NT2/D1 (cell line): Measurements from ENCODE around the gene PPM1F.

ENCODE experiments used
- DNase-seq: peaks from one replicate; pipeline ENCODE4 v3.0.0-alpha.2; 2011; ENCODE audit warnings: low read depth, low spot score
- H3K27me3 ChIP-seq: 2 replicates; pipeline ENCODE4 v1.6.0; 2011; ENCODE audit warnings: mild to moderate bottlenecking; ENCODE audit not compliant: insufficient read length, insufficient read depth
- H3K36me3 ChIP-seq: 2 replicates; pipeline ENCODE4 v1.6.1; 2011; ENCODE audit warnings: mild to moderate bottlenecking, low read length, mixed read lengths; ENCODE audit not compliant: insufficient read depth, insufficient read length
- H3K4me1 ChIP-seq: 2 replicates; pipeline ENCODE4 v1.5.1; 2011; ENCODE audit not compliant: insufficient read depth, insufficient read length
- H3K4me3 ChIP-seq: 2 replicates; pipeline ENCODE4 v1.5.1; 2011; ENCODE audit warnings: low read depth; ENCODE audit not compliant: insufficient read length
- H3K9ac ChIP-seq: 2 replicates; pipeline ENCODE4 v1.6.0; 2011; ENCODE audit warnings: low read depth; ENCODE audit not compliant: insufficient read length
- H3K9me3 ChIP-seq: 2 replicates; pipeline ENCODE4 v1.5.1; 2011; ENCODE audit warnings: mild to moderate bottlenecking, low read length; ENCODE audit not compliant: insufficient read depth
- SUZ12 ChIP-seq: IDR thresholded peaks from 2 replicates; pipeline ENCODE4 v1.6.1; 2011; ENCODE audit not compliant: insufficient read length, insufficient read depth; ENCODE audit errors: extremely low read depth
- YY1 ChIP-seq: IDR thresholded peaks from 2 replicates; pipeline ENCODE4 v1.6.1; 2011; ENCODE audit not compliant: insufficient read length, insufficient read depth
- ZNF274 ChIP-seq: IDR thresholded peaks from 2 replicates; pipeline ENCODE4 v1.6.1; 2011; ENCODE audit warnings: mild to moderate bottlenecking, low read depth, low read length

Gene PPM1F

GRCh38 chr22:21921184-21921721 is 31.4 kb downstream of the PPM1F start:
- Histone ChIP-seq H3K4me3 (no peak overlapping the region), H3K27me3 (no peaks in the 10 kb centered on the region), H3K9ac (no peak overlapping the region), H3K36me3 (peaks cover 2% of the 10 kb centered on the region), H3K9me3 (no peaks in the 10 kb centered on the region), H3K4me1 (peaks cover 35% of the 10 kb centered on the region)
- DNase-seq, result no peak
- TF ChIP-seq ZNF274, result no peak

DNA sequence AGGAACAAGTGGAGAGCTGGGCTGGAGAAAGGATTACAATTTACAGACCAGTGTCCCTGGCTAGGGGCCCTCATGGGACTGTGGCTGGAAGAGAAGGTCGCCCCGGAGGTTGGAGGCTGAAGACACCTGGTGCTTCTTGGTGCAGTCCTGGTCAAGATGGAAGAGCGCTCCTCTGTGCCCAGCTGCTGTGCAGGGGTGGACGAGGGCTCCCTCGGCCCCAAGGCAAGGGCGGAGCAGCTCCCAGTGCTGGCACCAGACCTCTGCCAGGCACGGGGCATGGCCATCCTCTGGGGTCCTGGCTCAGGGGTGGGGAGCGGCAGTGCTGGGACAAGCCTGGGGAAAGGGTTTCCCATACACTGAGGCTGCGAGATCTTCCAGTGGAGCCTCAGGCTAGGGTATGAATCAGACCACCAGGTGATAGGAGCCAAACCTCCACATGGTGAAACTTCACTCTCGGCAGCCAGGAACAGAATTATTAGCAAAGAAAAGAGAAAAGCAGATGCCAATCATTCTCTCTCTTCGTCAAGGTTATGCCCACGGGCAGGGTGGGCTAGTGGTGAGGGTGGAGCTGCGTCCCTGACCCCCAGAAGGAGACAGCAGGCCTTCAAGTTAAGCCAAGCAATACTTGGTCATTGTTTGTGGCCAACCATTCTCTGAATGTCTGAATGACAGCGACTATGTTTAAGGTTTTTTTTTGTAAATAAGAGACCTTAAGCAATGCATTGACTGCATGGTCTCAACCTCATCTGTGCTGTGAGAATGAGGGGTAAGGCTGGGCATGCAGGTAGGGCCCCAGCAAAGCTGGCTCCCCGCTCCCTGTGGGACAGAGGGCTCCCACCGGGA is 32.1 kb downstream of the PPM1F start:
- H3K36me3 ChIP-seq, result peaks cover 2% of the 10 kb centered on the region
- H3K27me3 ChIP-seq, result no peaks in the 10 kb centered on the region
- TF ChIP-seq ZNF274 (no peak), YY1 (no peak), SUZ12 (no peak)
- no peaks in the 10 kb centered on the region for H3K9me3 ChIP-seq
- no peak overlapping the region for H3K9ac ChIP-seq
- DNase-seq, result no peak
- H3K4me1 ChIP-seq, result peaks cover 36% of the 10 kb centered on the region
- no peak overlapping the region for H3K4me3 ChIP-seq

GRCh38 chr22:21919526-21920307 is 32.9 kb downstream of the PPM1F start:
- Histone ChIP-seq H3K9ac (no peak overlapping the region), H3K4me3 (no peak overlapping the region), H3K4me1 (peaks cover 37% of the 10 kb centered on the region), H3K27me3 (no peaks in the 10 kb centered on the region), H3K9me3 (no peaks in the 10 kb centered on the region), H3K36me3 (peaks cover 2% of the 10 kb centered on the region)
- TF ChIP-seq SUZ12, result no peak
- TF ChIP-seq ZNF274, result no peak
- TF ChIP-seq YY1, result no peak
- no peak for DNase-seq

DNA sequence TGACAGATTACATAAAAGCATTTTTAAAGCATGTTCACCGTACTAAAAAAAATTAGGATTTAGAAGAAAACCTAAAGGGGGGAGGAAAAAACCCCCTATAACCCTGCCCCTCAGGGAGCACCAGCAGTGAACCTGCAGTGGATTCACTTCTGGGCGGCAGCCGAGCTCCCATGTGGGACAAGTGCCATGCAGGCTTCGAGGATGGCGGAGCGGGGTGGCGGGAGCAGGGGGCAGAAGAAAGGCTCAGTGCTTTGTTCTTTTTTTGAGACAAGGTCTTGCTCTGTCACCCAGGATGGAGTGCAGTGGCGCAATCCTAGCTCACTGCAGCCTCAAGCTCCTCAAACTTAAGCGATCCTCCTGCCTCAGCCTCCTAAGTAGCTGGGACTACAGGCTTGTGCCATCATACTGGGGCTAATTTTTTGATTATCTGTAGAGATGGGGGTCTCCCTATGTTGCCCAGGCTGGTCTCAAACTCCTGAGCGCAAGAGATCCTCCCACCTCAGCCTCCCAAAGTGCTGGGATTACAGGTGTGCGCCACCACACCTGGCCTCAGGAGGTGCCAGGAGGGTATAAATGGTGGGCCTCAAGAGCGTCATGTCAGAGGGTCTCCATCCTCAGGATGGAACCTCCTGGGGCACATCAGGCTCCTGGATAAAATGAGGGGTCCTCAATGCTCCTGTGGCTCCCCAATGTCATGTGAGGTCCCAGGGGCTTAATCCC is 34.0 kb downstream of the PPM1F start:
- H3K27me3 ChIP-seq, result no peaks in the 10 kb centered on the region
- H3K4me1 ChIP-seq, result peaks cover 37% of the 10 kb centered on the region
- H3K36me3 ChIP-seq, result peaks cover 2% of the 10 kb centered on the region
- no peak overlapping the region for H3K4me3 ChIP-seq
- no peak for TF ChIP-seq ZNF274
- TF ChIP-seq YY1, result no peak
- TF ChIP-seq SUZ12, result no peak
- H3K9ac ChIP-seq, result no peak overlapping the region
- no peaks in the 10 kb centered on the region for H3K9me3 ChIP-seq
- DNase-seq, result no peak

GRCh38 chr22:21917959-21918261 is 34.7 kb downstream of the PPM1F start:
- Histone ChIP-seq H3K4me3 (no peak overlapping the region), H3K9ac (no peak overlapping the region), H3K9me3 (no peaks in the 10 kb centered on the region), H3K36me3 (peaks cover under 1% of the 10 kb centered on the region), H3K27me3 (no peaks in the 10 kb centered on the region), H3K4me1 (peaks cover 37% of the 10 kb centered on the region)
- TF ChIP-seq YY1 (no peak), ZNF274 (no peak), SUZ12 (no peak)
- no peak for DNase-seq

GRCh38 chr22:21917181-21917958 is 35.3 kb downstream of the PPM1F start:
- peaks cover 34% of the 10 kb centered on the region for H3K4me1 ChIP-seq
- H3K9me3 ChIP-seq, result no peaks in the 10 kb centered on the region
- no peak overlapping the region for H3K9ac ChIP-seq
- H3K4me3 ChIP-seq, result no peak overlapping the region
- H3K36me3 ChIP-seq, result no peaks in the 10 kb centered on the region
- no peak for TF ChIP-seq ZNF274
- TF ChIP-seq SUZ12, result no peak
- TF ChIP-seq YY1, result no peak
- DNase-seq, result no peak
- no peaks in the 10 kb centered on the region for H3K27me3 ChIP-seq

DNA sequence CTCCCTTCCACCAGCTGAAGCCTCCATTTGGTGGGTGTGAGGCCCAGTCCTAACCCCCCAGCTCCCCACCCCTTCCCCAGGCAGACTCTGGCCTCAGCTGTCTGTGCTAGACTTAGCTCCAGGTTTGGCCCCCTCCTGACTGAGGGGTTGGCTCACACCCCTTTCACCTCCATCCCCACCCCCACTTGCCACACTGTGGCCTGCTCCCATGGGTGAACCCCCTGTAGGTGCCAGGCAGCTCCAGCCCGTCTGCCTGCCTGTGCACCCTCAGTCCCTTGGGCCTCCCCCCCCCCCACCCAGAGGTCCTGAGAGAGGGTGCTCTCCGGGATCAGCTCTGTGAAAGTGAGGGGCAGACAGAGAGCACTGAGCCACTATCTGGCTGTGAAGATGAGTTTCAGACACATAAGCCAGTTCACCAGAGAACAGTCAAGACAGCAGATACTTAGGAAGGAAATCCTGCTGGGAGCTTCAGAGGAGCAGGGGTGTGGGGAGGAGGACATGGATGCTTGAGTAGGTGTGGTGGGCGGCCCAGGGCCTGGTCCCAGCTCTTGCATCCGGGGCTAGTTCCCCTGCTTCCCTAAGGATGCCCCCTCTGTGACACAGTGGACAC is 36.2 kb downstream of the PPM1F start:
- Histone ChIP-seq H3K9ac (no peak overlapping the region), H3K27me3 (no peaks in the 10 kb centered on the region), H3K4me3 (no peak overlapping the region), H3K36me3 (no peaks in the 10 kb centered on the region), H3K4me1 (peaks cover 28% of the 10 kb centered on the region), H3K9me3 (no peaks in the 10 kb centered on the region)
- TF ChIP-seq ZNF274 (no peak), YY1 (no peak), SUZ12 (no peak)
- DNase-seq, result no peak
